ENCODE results near the gene PLPPR4.

PLPPR4 gene

DNA sequence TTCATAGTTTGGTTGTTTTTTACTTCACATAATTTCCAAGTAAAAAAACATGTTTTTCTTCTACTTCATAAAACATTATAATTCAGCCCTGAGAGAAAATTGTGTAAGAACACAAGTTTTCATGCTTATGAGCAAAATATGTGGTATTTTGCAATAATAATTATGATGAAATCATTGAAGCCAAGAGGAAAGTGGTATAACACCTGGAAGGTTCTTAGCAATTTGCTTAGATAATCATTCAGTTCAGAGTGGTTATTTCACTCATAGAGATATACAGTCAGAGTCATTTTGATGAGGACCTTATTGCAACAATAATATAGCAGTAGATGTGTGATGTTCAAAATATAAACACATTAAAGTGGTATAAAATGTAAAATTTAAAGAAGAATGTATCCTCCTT is 94.5 kb downstream of the PLPPR4 start:
- no peak for DNase-seq

Data from activated effector memory CD4-positive, alpha-beta T cell treated with anti-CD3 and anti-CD28 coated beads, Interleukin-2, amount 50 U/mL, for 16 hours (primary cell).